Neural progenitor cell (in vitro differentiated cells): Measurements from ENCODE around the gene TFF2. TPM values are rescaled to one million over a fixed set of nuclear protein-coding genes. Genes with fewer than 3 reads are reported as not detected.

ENCODE experiments used
- DNase-seq: peaks from one replicate; pipeline ENCODE4 v3.0.0-alpha.2; 2016; ENCODE audit warnings: low spot score
- H2AFZ ChIP-seq: fragments of 200-600 bp; sonication (generic); replicated peaks from 2 replicates; pipeline ENCODE4 v1.6.1; 2016; ENCODE audit warnings: antibody characterized with exemption
- H3F3A ChIP-seq: fragments of 200-600 bp; sonication (generic); 2 replicates; pipeline ENCODE4 v1.6.1; 2016; ENCODE audit warnings: antibody characterized with exemption, low read depth
- H3K27ac ChIP-seq: fragments of 200-600 bp; sonication (generic); 2 replicates; pipeline ENCODE4 v1.5.1; 2016; ENCODE audit warnings: mild to moderate bottlenecking
- H3K27me3 ChIP-seq: fragments of 200-600 bp; sonication (generic); 2 replicates; pipeline ENCODE4 v1.6.1; 2016; ENCODE audit warnings: mild to moderate bottlenecking, moderate library complexity
- H3K36me3 ChIP-seq: fragments of 200-600 bp; sonication (generic); 2 replicates; pipeline ENCODE4 v1.5.1; 2016
- H3K4me1 ChIP-seq: fragments of 200-600 bp; sonication (generic); 2 replicates; pipeline ENCODE4 v1.6.1; 2016; ENCODE audit warnings: mixed run types
- H3K4me2 ChIP-seq: fragments of 200-600 bp; sonication (generic); 2 replicates; pipeline ENCODE4 v1.6.1; 2016
- H3K4me3 ChIP-seq: fragments of 200-600 bp; sonication (generic); 2 replicates; pipeline ENCODE4 v1.5.1; 2016
- H3K79me2 ChIP-seq: fragments of 200-600 bp; sonication (generic); 2 replicates; pipeline ENCODE4 v1.6.1; 2016; ENCODE audit warnings: low read depth
- H3K9ac ChIP-seq: fragments of 200-600 bp; sonication (generic); 2 replicates; pipeline ENCODE4 v1.6.1; 2016
- H3K9me3 ChIP-seq: fragments of 200-600 bp; sonication (generic); 2 replicates; pipeline ENCODE4 v1.5.1; 2016; ENCODE audit warnings: low read depth
- H4K20me1 ChIP-seq: fragments of 200-600 bp; sonication (generic); 2 replicates; pipeline ENCODE4 v1.6.1; 2016; ENCODE audit warnings: low read depth
- H3K27ac Mint-ChIP-seq: 3 replicates; pipeline ENCODE4 v1.8.0; 2021; ENCODE audit warnings: mixed read lengths
- H3K27me3 Mint-ChIP-seq: 2 replicates; pipeline ENCODE4 v1.8.0; 2022; ENCODE audit warnings: low read depth, mild to moderate bottlenecking, inconsistent platforms, moderate library complexity, mixed read lengths; ENCODE audit not compliant: insufficient read depth
- H3K36me3 Mint-ChIP-seq: 3 replicates; pipeline ENCODE4 v1.8.0; 2021; ENCODE audit warnings: mixed read lengths
- H3K4me1 Mint-ChIP-seq: 3 replicates; pipeline ENCODE4 v1.8.0; 2021; ENCODE audit warnings: mixed read lengths
- H3K4me3 Mint-ChIP-seq: 3 replicates; pipeline ENCODE4 v1.8.0; 2021; ENCODE audit warnings: mild to moderate bottlenecking, moderate library complexity, mixed read lengths
- H3K9me3 Mint-ChIP-seq: 3 replicates; pipeline ENCODE4 v1.8.0; 2020; ENCODE audit warnings: mixed read lengths
- CTCF ChIP-seq: fragments of 200-600 bp; sonication (generic); IDR thresholded peaks from 2 replicates; pipeline ENCODE4 v1.5.1; 2017; ENCODE audit warnings: antibody characterized with exemption, mild to moderate bottlenecking
- EZH2 ChIP-seq: fragments of 200-600 bp; sonication (generic); IDR thresholded peaks from 2 replicates; pipeline ENCODE4 v1.6.1; 2017; ENCODE audit warnings: antibody characterized with exemption, mild to moderate bottlenecking, moderate library complexity
- EZH2phosphoT487 ChIP-seq: fragments of 200-600 bp; sonication (generic); IDR thresholded peaks from 2 replicates; pipeline ENCODE4 v1.6.1; 2017; ENCODE audit warnings: antibody characterized with exemption
- total RNA-seq: library from RNA; depleted of rRNA; stranded (reverse); fragments of >200 nt; gene quantifications from 2 replicates; pipeline ENCODE4 v1.2.3, GENCODE V29; 2015; ENCODE audit warnings: low replicate concordance

The TFF2 gene
- total RNA-seq, 1 donor from 2014 or later = not detected

GRCh38 chr21:42337830-42338728 is 12.7 kb downstream of the TFF2 start:
- Histone ChIP-seq H3K4me1 (peaks cover 15% of the 10 kb centered on the region), H3K27ac (no peak overlapping the region), H3K4me2 (no peak overlapping the region), H2AFZ (peak overlapping the region; percentile 93), H3K9ac (no peak overlapping the region), H3K36me3 (no peaks in the 10 kb centered on the region), H3K79me2 (no peaks in the 10 kb centered on the region), H3F3A (peaks cover 10% of the 10 kb centered on the region), H3K27me3 (no peaks in the 10 kb centered on the region), H4K20me1 (no peaks in the 10 kb centered on the region), H3K4me3 (no peak overlapping the region), H3K9me3 (no peaks in the 10 kb centered on the region)
- Mint-ChIP-seq H3K4me1 (peaks cover 43% of the 10 kb centered on the region), H3K4me3 (peak overlapping the region; percentile 64), H3K9me3 (no peaks in the 10 kb centered on the region), H3K36me3 (no peaks in the 10 kb centered on the region), H3K27ac (peak overlapping the region; percentile 79), H3K27me3 (peaks cover 9% of the 10 kb centered on the region)
- peak; percentile 87 for DNase-seq
- TF ChIP-seq EZH2 = no peak
- peak; percentile 77 for TF ChIP-seq CTCF

GRCh38 chr21:42337276-42337675 is 13.5 kb downstream of the TFF2 start:
- Histone ChIP-seq H3K9me3 (no peaks in the 10 kb centered on the region), H3K4me1 (peaks cover 15% of the 10 kb centered on the region), H3K27ac (no peak overlapping the region), H3K79me2 (no peaks in the 10 kb centered on the region), H3K27me3 (no peaks in the 10 kb centered on the region), H3K36me3 (no peaks in the 10 kb centered on the region), H3K4me2 (no peak overlapping the region), H3F3A (peaks cover 10% of the 10 kb centered on the region), H3K4me3 (no peak overlapping the region), H3K9ac (no peak overlapping the region), H4K20me1 (no peaks in the 10 kb centered on the region), H2AFZ (no peak overlapping the region)
- Mint-ChIP-seq H3K27ac (no peak overlapping the region), H3K36me3 (no peaks in the 10 kb centered on the region), H3K27me3 (peaks cover 9% of the 10 kb centered on the region), H3K4me1 (peaks cover 43% of the 10 kb centered on the region), H3K9me3 (no peaks in the 10 kb centered on the region), H3K4me3 (no peak overlapping the region)
- DNase-seq = no peak
- TF ChIP-seq EZH2phosphoT487 = no peak
- TF ChIP-seq CTCF = no peak
- TF ChIP-seq EZH2 = no peak

GRCh38 chr21:42336054-42336453 is 14.7 kb downstream of the TFF2 start:
- Mint-ChIP-seq H3K36me3 (no peaks in the 10 kb centered on the region), H3K27me3 (peaks cover 7% of the 10 kb centered on the region), H3K27ac (no peak overlapping the region), H3K4me1 (peaks cover 40% of the 10 kb centered on the region), H3K4me3 (no peak overlapping the region), H3K9me3 (peaks cover 7% of the 10 kb centered on the region)
- H3K4me1 ChIP-seq = peaks cover 15% of the 10 kb centered on the region
- no peak overlapping the region for H3K9ac ChIP-seq
- no peaks in the 10 kb centered on the region for H4K20me1 ChIP-seq
- H3K4me3 ChIP-seq = no peak overlapping the region
- H2AFZ ChIP-seq = peak overlapping the region; percentile 69
- H3K36me3 ChIP-seq = no peaks in the 10 kb centered on the region
- H3F3A ChIP-seq = peaks cover 10% of the 10 kb centered on the region
- peak overlapping the region; percentile 30 for H3K4me2 ChIP-seq
- no peak for TF ChIP-seq CTCF
- no peak for TF ChIP-seq EZH2
- no peak for TF ChIP-seq EZH2phosphoT487
- H3K9me3 ChIP-seq = no peaks in the 10 kb centered on the region
- peak; percentile 68 for DNase-seq
- no peaks in the 10 kb centered on the region for H3K27me3 ChIP-seq
- H3K27ac ChIP-seq = no peak overlapping the region
- H3K79me2 ChIP-seq = no peaks in the 10 kb centered on the region
